Measurements from ENCODE around the gene UNC45B.
"Not testable (repeated sequence)": the region's sequence is repeated elsewhere in the genome, so short reads cannot be mapped to it uniquely, and the experiment has no call there.

UNC45B gene

DNA sequence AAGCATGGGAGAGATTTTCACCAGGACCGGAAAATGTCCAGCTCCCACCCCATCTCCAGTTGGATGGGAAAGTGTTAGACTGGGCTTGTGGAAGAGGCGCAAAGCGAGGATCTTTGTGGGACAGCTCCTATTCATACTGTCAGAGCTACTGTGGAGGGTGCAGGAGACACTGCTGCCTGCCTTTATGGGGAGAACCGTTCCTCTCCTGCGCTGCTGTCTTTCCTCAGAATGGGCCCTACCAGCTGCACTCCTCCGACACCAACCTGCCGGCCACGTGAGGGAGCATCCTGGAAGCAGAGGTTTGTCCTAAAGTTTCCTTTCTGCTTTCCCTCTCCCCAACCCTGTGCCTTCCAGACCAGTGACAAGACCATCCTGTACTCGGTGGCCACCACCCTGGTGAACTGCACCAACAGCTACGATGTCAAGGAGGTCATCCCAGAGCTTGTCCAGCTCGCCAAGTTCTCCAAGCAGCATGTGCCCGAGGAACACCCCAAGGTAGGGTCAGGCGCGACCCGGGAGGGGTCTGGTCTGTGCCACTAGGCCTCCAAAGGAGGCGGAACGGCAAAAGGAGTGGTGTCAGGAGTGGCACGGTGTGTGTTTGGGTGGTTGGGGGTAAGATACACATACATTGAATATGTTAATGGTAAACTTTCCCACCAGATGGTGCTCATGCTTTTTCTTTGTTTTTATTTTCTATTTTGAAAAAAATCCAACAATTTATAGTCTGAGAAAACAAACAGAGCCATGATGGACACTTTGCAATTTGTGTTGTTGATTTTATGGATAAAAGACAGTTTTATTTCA is 23.6 kb downstream of the UNC45B start:
- no peak for DNase-seq (ENCODE audit: low spot score)
- FAIRE-seq: no peak

DNA sequence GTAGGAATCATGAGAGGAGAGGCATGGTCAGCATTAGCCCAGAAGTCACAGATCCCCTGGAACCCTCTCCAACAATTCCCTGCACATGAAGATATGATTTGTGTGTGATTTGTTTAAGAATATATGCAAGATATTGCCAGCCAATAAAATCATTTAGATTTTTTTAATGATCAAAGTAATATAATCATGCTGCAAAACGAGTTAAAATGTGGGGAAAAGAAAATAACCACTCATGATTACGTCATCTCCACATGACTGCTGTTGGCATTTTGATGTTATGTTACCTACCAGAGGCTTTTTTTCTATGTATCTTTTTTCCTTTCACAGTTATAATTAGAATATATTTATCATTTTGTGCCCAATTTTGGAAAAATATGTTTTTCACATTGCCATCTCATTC is 24.2 kb downstream of the UNC45B start:
- DNase-seq (ENCODE audit: low spot score): no peak
- no peak for FAIRE-seq

DNA sequence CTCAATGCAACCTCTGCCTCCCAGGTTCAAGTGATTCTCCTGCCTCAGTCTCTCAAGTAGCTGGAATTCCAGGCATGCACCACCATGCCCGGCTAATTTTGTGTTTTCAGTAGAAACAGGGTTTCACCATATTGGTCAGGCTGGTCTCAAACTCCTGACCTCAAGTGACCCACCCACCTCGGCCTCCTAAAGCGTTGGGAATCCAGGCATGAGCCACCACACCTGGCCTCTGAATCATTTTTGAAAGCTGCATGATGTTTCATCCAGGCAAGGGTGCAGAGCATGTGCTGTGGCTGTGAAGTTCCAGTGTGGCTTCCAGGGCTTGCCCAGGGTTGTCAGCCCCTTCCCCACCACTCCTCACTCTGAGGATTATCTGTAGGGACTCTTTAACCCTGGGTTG is 24.7 kb downstream of the UNC45B start:
- not testable (repeated sequence) for DNase-seq (ENCODE audit: low spot score); FAIRE-seq

DNA sequence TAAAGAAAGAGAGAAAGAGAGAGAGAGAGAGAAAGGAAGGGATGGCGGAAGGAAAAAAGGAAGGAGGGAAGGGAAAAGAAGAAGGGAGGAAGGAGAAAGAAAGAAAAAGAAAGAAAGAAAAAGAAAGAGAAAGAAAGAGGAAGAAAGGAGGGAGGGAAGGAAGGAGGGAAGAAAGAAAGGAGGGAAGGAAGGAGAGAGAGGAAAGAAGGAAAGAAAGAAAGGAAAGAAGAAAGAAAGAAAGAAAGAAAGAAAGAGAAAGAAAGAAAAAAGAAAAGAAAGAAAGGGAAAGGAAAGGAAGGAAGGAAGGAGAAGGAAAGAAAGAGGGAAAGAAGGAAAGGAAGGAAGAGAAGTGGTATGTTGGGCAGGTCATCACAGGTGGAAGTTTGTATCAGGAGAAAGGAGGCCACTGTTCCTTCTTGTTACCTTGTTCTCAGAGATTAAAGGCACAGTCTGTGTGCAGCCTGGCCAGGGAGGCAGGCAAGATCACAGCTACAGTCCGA is 27.3 kb downstream of the UNC45B start:
- FAIRE-seq (no peak), DNase-seq (ENCODE audit: low spot score) (no peak)

DNA sequence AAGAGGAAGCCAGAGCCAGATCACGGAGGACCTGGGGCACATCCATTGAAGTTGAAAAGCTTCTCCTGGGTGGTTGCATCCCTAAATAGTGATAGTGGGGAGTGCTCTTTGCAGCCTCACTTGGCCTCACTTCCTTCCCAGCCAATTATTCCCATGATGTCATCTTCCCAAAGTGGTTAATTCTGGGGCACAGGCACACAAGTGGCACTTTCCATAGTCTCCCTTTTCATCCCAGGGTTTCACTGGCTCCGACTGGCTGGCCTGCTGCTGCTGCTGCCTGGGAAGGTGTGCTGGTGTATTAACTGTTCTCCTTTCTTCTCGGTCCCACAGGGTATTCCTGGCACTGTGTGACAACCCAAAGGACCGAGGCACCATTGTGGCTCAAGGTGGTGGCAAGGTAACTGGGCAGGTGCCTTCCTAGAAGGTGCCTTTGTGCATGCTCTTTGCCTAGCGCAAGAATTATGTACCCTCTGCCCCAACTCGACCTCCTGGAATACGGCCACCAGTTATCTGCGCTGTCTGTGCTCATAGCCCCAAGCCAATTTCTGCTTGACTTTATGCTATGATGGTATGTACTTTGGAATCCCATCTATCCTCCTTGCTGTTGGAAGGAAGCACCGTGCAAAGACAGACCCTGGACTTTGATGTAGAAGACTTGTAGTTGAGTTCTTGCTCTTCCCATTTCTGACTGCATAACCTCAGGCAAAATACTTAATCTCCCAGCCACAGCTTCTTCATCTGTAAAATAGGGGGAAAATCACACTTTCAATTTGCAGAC is 28.2 kb downstream of the UNC45B start:
- FAIRE-seq (no peak), DNase-seq (ENCODE audit: low spot score) (no peak)

DNA sequence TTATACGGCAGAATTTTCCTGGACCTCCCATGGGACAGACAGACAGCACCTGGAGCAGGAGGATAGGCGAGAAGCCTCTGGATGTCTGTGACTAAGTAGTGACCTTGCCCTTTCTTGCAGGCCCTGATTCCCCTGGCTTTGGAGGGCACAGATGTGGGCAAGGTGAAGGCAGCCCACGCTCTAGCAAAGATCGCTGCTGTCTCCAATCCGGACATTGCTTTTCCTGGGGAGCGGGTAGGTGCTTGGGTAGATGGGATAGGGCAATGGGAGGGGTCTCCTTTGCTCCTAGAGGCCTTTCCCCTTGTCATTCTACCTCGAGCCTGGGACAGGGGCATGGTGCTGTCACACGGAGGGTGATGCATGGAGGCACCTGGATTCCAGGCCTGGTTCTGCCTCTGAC is 29.3 kb downstream of the UNC45B start:
- DNase-seq (ENCODE audit: low spot score): no peak
- FAIRE-seq: no peak

DNA sequence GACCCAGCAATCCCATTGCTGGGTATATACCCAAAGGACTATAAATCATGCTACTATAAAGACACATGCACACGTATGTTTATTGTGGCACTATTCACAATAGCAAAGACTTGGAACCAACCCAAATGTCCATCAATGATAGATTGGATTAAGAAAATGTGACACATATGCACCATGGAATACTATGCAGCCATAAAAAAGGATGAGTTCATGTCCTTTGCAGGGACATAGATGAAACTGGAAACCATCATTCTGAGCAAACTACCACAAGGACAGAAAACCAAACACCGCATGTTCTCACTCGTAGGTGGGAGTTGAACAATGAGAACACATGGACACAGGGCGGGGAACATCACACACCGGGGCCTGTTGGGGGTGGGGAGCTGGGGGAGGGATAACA is 31.8 kb downstream of the UNC45B start:
- not testable (repeated sequence) for DNase-seq (ENCODE audit: low spot score)

DNA sequence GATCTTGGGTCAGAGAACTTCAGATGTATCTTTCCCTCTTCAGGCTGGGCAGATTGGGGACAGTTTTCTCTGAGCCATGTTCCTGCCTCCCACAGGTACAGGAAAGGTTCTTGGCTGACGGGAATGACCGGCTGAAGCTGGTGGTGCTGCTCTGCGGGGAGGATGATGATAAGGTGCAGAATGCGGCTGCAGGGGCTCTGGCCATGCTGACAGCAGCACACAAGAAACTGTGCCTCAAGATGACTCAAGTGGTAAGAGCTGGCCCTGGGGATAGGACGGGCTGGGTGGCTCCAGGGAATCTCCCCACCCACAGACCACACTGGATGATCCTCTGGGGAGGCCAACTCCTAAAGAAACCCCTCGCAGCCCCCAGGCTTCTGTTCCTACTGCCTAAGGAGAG is 35.7 kb downstream of the UNC45B start:
- FAIRE-seq: no peak
- no peak for DNase-seq (ENCODE audit: low spot score)

More for the DNA sequence above, 31.8 kb downstream of the UNC45B start:
- FAIRE-seq: not testable (repeated sequence)

DNA sequence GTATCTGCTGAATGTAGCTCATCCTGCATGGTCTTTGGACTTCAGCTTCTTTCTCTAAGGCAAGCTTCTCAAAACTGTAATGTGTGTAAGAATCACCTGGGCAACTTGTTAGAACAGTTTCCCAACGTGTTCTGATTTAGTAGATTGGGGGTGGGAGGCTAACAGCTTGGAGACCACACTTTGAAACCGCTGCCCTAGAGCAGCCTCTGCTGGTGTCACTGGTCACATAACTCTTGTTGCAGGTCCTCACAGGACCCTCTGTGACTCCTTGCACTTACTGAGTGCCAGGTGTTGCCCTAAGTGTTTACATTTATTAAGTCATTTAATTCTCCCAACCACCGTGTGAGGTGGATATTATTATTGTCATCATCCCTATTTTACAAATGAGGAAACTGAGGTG is 36.7 kb downstream of the UNC45B start:
- no peak for FAIRE-seq
- DNase-seq (ENCODE audit: low spot score): no peak

DNA sequence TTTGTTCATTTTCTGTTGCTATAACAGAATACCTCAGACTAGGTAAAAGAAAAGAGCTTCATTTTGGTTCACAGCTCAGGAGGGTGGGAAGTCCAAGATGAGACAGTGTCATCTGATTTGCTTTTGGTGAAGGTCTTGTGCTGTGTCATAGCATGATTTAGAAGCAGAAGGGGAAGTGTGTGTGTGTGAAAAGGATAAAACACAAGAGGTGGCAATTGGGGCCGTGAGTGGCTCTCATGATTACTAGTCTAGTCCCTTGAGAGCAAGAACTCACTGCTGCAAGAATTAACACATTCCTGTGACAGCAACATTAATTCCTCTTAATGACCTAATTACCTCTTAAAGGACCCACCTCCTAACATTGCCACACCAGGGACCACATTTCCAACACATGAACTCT is 38.2 kb downstream of the UNC45B start:
- DNase-seq (ENCODE audit: low spot score): no peak
- no peak for FAIRE-seq

DNA sequence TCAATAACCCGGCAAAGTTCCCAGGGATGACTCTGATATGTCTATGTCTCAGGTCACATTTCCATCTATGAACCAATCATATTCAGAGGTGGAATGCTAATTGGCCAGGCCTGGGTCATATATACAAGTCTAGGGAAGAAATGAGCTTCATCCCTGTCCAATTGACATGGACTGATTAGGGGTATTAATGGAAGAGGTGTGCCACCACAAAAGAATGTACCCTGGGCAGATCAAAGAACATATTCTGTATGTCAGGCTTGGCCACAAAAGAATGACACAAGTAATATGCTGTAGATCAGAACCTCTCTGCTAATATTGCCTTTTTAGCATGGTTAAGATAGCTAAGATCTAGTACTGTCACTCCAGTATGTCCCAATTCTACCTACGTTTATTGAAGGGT is 39.9 kb downstream of the UNC45B start:
- DNase-seq (ENCODE audit: low spot score): no peak
- no peak for FAIRE-seq

DNA sequence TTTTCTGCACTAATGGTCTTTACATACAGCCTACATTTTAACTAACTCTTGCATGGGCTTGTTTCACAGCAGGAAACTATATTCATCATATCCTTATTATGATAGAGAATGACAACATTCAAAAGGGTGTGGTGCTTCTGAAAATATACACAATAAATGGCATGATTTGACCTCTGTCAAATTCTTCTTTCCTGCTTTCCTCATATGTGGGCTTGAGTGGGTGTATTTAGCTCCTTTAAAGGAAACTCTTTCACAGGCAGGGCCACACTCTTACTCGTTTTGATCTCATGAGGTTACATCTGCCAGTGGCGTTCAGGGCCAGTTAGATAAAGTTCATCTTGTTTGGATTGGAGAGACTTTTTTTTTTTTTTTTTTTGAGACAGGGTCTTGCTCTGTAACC is 40.5 kb downstream of the UNC45B start:
- FAIRE-seq (no peak), DNase-seq (ENCODE audit: low spot score) (no peak)

DNA sequence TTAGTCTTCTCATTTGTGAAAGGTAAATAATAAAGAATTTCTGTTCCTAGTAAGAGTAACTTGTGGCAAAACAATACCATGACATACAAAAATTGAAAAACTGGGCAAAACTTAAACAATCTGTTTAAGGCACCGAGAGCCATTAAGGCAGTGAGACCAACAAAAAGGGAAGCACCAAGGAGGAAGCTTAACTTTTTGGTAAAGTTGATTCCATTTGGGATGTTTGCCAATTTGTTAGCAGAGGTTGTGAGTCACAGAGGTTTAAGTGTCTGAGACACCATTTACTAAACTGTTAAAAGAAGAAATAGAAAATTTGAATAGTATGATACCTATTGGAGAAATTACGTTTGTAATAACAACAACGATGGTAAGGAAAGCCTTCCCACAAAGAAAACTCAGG is 41.7 kb downstream of the UNC45B start:
- DNase-seq (ENCODE audit: low spot score): no peak
- FAIRE-seq: no peak

DNA sequence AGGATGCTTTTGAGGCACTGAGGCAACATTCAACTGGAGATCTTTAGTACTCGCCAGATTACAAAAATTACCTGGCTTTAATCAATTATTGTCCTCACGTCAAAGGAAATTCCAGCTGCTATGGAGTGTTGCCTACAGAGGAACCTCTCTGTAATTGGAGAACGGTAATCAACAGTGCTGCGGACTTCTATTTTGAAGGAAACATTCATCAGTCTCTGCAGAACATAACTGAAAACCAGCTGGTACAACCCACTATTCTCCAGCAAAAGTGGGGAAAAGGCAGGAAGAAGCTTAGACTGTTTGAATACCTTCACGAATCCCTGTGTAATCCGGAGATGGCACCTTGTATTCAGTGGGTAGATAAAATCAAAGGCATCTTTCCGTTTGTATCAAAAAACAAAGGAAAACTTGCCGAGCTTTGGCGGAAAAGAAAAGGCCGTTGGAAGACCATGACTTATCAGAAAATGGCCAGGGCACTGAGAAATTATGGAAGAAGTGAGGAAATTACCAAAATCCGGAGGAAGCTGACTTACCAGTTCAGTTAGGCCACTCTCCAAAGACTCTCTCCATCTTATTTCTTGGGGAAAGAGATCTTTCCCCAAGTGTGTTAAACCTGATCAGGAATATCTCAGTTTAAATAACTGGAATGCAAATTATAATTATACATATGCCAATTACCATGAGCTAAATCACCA is 43.5 kb downstream of the UNC45B start:
- no peak for FAIRE-seq
- DNase-seq (ENCODE audit: low spot score): no peak

DNA sequence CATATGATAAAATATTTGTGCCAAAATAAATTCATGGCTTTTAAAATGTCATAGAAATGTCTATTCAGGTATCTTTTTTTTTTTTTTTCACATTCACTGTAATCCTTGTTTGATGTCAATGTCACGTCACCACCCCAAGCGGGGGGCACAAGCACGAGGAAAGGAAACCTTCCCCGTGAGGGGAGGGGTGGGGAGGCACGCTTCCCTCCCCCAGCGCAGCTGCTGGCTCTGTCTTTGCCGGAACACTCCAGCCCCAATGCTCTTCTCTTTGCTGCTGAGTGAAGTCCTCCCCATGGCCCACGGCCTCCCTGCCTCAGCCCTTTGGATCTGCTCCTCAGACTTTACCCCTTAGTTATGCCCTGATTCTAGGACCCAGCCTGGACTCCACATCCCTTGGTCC is 45.1 kb downstream of the UNC45B start:
- FAIRE-seq: no peak
- no peak for DNase-seq (ENCODE audit: low spot score)

DNA sequence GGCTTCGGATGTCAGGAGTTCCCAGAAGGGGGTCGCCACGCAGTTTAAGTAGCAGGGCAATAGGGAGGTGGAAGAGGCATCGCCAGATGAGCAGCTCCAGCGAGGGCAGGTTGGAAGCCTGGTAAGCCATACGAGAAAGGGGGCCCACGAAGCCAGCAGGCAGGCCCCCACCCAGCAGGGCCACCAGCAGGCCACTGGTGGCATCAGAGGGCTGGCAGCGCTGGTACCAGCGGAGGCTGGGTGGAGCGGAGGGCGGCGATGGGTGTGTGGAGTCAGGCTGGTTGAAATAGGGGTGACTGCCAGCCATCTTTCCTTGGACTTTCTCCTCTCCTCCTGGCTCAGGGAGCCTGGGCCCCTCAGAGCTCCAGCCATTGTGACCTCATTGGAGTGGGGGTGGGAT is 46.4 kb downstream of the UNC45B start, which contains the start of gene SLC35G3:
SLC35G3 (minus strand) TSS at position 393 of the 400 bp plus-strand sequence; CDS start at position 307, 86 bp downstream.
- not testable (repeated sequence) for DNase-seq (ENCODE audit: low spot score)

DNA sequence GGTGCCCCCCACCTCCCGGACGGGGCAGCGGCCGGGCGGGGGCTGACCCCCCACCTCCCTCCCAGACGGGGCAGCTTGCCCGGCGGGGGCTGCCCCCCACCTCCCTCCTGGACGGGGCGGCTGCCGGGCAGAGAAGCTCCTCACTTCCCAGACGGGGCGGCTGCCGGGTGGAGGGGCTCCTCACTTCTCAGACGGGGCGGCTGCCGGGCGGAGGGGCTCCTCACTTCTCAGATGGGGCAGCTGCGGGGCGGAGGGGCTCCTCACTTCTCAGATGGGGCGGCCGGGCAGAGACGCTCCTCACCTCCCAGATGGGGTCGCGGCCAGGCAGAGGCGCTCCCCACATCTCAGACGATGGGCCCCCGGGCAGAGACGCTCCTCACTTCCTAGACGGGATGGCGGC is 47.4 kb downstream of the UNC45B start:
- not testable (repeated sequence) for DNase-seq (ENCODE audit: low spot score); FAIRE-seq

More for the DNA sequence above, 46.4 kb downstream of the UNC45B start, which contains the start of gene SLC35G3:
- not testable (repeated sequence) for FAIRE-seq

DNA sequence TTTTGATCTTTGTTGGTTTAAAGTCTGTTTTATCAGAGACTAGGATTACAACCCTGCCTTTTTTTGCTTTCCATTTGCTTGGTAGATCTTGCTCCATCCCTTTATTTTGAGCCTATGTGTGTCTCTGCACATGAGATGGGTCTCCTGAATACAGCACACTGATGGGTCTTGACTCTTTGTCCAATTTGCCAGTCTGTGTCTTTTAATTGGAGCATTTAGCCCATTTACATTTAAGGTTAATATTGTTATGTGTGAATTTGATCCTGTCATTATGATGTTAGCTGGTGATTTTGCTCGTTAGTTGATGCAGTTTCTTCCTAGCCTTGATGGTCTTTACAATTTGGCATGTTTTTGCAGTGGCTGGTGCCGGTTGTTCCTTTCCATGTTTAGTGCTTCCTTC is 55.0 kb downstream of the UNC45B start:
- not testable (repeated sequence) for FAIRE-seq; DNase-seq (ENCODE audit: low spot score)

DNA sequence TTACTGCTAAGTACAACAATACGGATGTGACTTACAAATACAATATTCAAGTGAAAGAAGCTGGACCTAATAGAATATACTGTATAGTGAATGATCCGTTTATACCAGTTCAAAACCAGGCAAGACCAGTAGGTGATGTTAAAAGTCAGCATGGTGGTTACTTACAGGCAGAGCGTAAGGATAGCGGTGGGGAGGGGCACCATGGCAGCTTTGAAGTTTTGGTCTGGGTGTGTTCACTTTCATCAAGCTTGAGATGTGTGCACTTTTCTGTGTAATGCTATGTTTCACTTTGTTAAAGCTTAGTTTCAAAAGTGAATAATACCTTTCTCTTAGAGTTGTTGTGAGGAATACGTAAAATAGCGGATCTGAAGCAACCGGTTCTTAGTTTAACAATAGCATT is 63.1 kb downstream of the UNC45B start:
- FAIRE-seq: no peak
- DNase-seq (ENCODE audit: low spot score): no peak

DNA sequence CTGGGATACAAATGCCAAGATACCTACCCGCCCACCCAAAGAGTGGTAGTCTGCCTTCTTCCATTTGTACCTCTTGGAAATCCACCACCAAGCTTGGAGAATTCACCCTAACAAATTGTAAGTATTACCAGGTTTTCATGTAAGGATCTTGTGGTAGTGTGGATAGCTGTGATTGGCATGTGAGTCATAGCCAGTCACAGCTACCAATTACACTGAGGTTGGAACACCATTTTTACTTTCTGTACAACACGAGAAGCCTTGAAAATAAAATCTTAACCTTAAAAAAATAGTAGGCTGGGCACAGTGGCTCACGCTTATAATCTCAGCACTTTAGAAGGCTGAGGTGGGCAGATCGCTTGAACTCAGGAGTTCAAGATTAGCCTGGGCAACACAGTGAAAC is 65.1 kb downstream of the UNC45B start:
- FAIRE-seq (no peak), DNase-seq (ENCODE audit: low spot score) (no peak)

DNA sequence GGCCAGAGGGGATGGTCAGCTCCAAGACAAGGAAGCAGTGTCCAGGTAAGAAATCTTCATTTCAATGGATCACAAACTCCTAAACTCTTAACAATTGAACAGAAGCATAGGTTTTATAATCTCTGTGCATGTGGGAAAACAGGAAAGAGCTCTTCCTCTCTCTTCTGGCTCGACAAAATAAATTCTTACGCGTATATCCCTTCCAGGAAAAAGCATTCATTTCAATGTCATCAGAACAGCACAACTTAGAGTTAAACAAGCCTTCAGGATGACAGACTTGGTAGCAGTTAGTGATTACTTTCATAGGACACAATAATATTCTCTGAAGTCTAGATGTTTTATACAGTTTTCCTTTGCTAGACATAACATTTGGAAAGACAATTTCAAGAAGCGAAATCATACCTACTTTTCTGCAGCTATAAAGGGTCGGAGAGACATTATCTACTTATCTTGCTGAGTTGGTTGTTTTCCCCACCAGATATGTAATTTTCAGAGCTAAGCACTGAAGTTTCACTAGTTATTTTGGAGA is 65.9 kb downstream of the UNC45B start:
- FAIRE-seq (no peak), DNase-seq (ENCODE audit: low spot score) (no peak)

All from RCC 7860 (cell line).